T-helper 1 cell treated with Interleukin-12 subunit alpha and Interleukin-12 subunit beta and Interleukin-4 antibody, amounts not matched to agents 30 μg/mL and 1 μg/mL, for 36 hours (primary cell): Measurements from ENCODE around the gene IL17RB.

Experiments used
- H3K27ac Mint-ChIP-seq: one replicate; pipeline ENCODE4 v1.8.0; 2021; ENCODE audit warnings: mild to moderate bottlenecking, mixed read lengths
- H3K27me3 Mint-ChIP-seq: one replicate; pipeline ENCODE4 v1.8.0; 2021; ENCODE audit warnings: low read depth, mixed read lengths
- H3K36me3 Mint-ChIP-seq: one replicate; pipeline ENCODE4 v1.8.0; 2021; ENCODE audit warnings: low read depth, mixed read lengths
- H3K4me1 Mint-ChIP-seq: one replicate; pipeline ENCODE4 v1.8.0; 2021; ENCODE audit warnings: low read depth, mixed read lengths
- H3K4me3 Mint-ChIP-seq: one replicate; pipeline ENCODE4 v1.8.0; 2021; ENCODE audit warnings: mild to moderate bottlenecking, moderate library complexity, mixed read lengths
- H3K9me3 Mint-ChIP-seq: one replicate; pipeline ENCODE4 v1.8.0; 2021; ENCODE audit warnings: mixed read lengths

Gene IL17RB

GRCh38 chr3:53888232-53888631, 41.9 kb downstream of the IL17RB start:
- Mint-ChIP-seq H3K4me3 (no peak overlapping the region), H3K9me3 (peaks cover 4% of the 10 kb centered on the region), H3K27ac (no peak overlapping the region), H3K27me3 (no peaks in the 10 kb centered on the region), H3K36me3 (peaks cover 22% of the 10 kb centered on the region), H3K4me1 (peaks cover 45% of the 10 kb centered on the region)

DNA sequence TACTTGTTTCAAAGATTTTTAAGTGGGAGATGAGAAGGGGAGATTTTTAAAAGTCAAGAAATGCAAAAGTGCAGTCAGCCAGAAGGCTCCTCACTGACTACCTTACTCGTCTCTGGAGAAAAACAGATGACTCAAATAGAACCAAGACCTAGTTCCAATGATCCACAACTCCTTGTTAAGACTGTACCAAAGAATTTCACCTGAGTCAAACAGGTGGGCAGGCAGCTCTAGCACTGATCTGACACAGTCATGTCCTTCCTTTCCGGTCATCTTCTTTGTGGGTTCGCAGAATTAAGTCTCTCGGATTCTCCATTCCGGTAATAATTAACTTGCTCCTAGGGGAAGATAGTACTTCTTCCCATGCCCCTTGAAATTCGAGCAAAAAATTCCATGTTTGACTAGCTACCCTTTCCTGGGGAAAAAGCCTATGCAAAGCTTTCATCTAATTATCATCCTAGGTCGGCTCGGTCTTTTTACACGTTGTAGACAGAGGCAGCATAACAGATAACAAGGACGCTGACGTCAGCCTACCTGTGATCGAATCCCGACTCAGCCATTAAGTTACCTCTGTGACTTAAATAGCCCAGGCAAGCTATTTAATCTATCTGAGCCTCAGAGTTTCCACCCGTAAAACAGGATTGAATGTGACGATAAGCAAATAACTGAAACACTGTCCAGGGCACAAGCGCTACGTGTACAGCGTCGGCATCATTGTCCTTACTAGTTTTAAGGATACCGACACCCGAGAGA, 44.5 kb downstream of the IL17RB start:
- peaks cover 22% of the 10 kb centered on the region for H3K36me3 Mint-ChIP-seq
- peaks cover 6% of the 10 kb centered on the region for H3K9me3 Mint-ChIP-seq
- H3K4me3 Mint-ChIP-seq = peak overlapping the region; percentile 96
- H3K4me1 Mint-ChIP-seq = peaks cover 47% of the 10 kb centered on the region
- peaks cover 12% of the 10 kb centered on the region for H3K27me3 Mint-ChIP-seq
- peak overlapping the region; percentile 100 for H3K27ac Mint-ChIP-seq

DNA sequence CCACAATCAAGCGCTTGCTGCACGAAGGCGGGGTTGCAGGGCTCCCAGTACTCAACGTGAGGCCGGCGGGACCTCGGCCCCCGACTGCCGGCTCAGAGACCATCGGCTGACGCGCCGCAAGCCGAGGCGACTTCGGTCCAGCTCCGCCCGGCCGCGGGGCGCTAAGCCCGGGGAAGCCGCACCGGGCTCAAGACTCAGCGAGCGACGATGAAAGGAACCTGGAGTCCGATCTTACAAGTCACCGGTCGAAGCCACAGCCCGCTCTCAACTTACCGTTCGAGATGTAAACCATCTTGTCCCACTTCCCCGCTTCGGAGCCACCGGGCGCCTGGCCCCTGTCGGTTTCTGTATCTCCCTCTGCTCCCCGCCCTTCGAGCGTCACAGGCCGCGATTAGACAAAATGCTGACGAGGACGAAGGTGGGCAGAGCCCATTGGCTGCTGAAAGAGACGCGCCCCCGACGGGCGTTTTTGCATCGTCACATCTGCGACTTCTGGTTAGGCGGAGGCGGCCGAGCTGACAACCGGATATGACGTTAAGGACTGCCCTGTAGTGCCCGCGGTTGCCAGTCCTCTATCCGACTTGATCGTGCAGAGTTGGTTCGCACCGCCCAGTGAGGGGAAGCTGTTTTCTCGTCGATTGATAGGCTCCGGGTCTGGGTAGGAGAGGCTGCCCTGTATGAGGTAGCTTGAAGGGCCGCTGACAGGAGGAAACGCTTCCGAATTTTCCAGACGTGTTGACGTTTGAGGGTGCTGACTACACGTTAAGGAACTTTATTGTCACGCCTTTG, 45.3 kb downstream of the IL17RB start, which contains the start of gene SELENOK:
SELENOK (minus strand) TSS at position 363 of the 789 bp plus-strand sequence.
- peaks cover 47% of the 10 kb centered on the region for H3K4me1 Mint-ChIP-seq
- peaks cover 17% of the 10 kb centered on the region for H3K27me3 Mint-ChIP-seq
- H3K27ac Mint-ChIP-seq = peak within 1 kb of the TSS; percentile 100
- H3K4me3 Mint-ChIP-seq = peak within 1 kb of the TSS; percentile 96
- peaks cover 6% of the 10 kb centered on the region for H3K9me3 Mint-ChIP-seq
- peaks cover 22% of the 10 kb centered on the region for H3K36me3 Mint-ChIP-seq

GRCh38 chr3:53892286-53892637, 45.9 kb downstream of the IL17RB start:
- H3K27me3 Mint-ChIP-seq = peaks cover 23% of the 10 kb centered on the region
- peak overlapping the region; percentile 96 for H3K4me3 Mint-ChIP-seq
- H3K36me3 Mint-ChIP-seq = peaks cover 22% of the 10 kb centered on the region
- H3K4me1 Mint-ChIP-seq = peaks cover 43% of the 10 kb centered on the region
- peak overlapping the region; percentile 100 for H3K27ac Mint-ChIP-seq
- H3K9me3 Mint-ChIP-seq = peaks cover 6% of the 10 kb centered on the region

- no peaks in the 10 kb centered on the region for H3K4me1 Mint-ChIP-seq
- peaks cover 50% of the 10 kb centered on the region for H3K27me3 Mint-ChIP-seq
- H3K9me3 Mint-ChIP-seq = no peaks in the 10 kb centered on the region
- H3K4me3 Mint-ChIP-seq = no peak overlapping the region
- H3K27ac Mint-ChIP-seq = no peak overlapping the region
- no peaks in the 10 kb centered on the region for H3K36me3 Mint-ChIP-seq
These were observed 53.4 kb downstream of the IL17RB start for GRCh38 chr3:53899750-53900149.

DNA sequence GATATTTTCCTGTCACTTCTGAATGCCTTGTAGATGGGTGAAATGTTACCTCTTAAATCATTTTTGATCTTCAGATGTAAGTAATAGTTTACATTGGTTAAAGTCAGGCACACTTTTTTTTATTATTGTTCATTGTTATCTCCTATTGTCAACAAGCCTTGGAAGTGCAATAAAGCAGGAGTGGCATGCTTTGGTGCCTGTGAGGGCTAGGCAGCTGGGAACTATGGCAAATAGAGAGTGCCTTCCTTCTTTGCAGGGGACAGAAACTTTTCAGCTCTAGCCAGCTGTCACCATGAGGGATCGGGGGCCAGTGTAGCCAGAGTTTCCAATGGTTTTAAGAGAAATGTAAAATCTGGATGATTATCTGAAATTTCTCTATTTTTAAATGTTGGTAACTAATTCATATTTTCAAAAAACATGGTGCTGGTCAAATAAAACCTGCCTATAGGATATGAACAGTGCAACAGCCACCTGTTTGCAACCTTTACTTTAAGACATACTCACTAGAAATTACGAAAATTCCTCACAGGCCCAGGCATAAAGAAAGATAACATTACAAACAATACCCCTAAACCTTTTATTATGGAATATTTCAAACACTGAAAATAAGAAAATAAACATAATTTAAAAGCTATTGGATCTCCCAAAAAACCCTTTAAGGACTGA, 54.4 kb downstream of the IL17RB start:
- Mint-ChIP-seq H3K4me1 (no peaks in the 10 kb centered on the region), H3K9me3 (no peaks in the 10 kb centered on the region), H3K36me3 (no peaks in the 10 kb centered on the region), H3K27ac (no peak overlapping the region), H3K4me3 (no peak overlapping the region), H3K27me3 (peaks cover 46% of the 10 kb centered on the region)

GRCh38 chr3:53902067-53902466, 55.7 kb downstream of the IL17RB start:
- Mint-ChIP-seq H3K9me3 (no peaks in the 10 kb centered on the region), H3K36me3 (no peaks in the 10 kb centered on the region), H3K4me1 (no peaks in the 10 kb centered on the region), H3K27ac (no peak overlapping the region), H3K27me3 (peaks cover 49% of the 10 kb centered on the region), H3K4me3 (no peak overlapping the region)

DNA sequence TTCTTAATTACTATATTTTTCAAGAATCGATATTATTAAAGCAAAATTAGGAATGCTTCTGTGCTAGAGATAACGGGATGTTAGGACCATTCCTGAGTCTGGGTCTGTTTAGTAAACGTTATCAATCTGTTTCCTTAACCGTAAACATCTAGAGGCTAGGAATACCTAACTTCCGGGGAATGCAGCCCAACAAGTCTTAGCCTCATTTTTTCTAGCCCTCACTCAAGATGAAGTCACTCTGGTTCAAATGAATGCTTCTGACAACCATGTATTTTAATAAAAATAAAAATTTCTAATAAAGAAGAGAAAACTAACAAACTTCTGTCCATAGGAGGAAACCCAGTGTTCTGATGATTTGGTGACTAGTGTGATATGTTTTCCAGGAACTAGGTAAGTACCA, 56.3 kb downstream of the IL17RB start:
- Mint-ChIP-seq H3K9me3 (no peaks in the 10 kb centered on the region), H3K4me3 (no peak overlapping the region), H3K27ac (no peak overlapping the region), H3K36me3 (no peaks in the 10 kb centered on the region), H3K4me1 (no peaks in the 10 kb centered on the region), H3K27me3 (peaks cover 48% of the 10 kb centered on the region)

GRCh38 chr3:53913401-53913800, 67.0 kb downstream of the IL17RB start:
- no peak overlapping the region for H3K27ac Mint-ChIP-seq
- no peak overlapping the region for H3K4me3 Mint-ChIP-seq
- H3K4me1 Mint-ChIP-seq = no peaks in the 10 kb centered on the region
- no peaks in the 10 kb centered on the region for H3K9me3 Mint-ChIP-seq
- H3K27me3 Mint-ChIP-seq = peaks cover 54% of the 10 kb centered on the region
- no peaks in the 10 kb centered on the region for H3K36me3 Mint-ChIP-seq
